HEK293 (cell line): ENCODE measurements around the gene PRPF18.

ENCODE experiments used
- HOXC10 ChIP-seq: sonication (generic); formaldehyde crosslinking; IDR thresholded peaks from 2 replicates; pipeline ENCODE4 v1.8.1; 2023; ENCODE audit warnings: mild to moderate bottlenecking, missing genetic modification reagents
- KLF7 ChIP-seq: fragments of 450-650 bp; formaldehyde crosslinking; IDR thresholded peaks from 2 replicates; pipeline ENCODE4 v1.5.1; 2016; ENCODE audit warnings: missing biosample characterization, missing genetic modification characterization, borderline replicate concordance
- MZF1 ChIP-seq: fragments of 450-650 bp; formaldehyde crosslinking; IDR thresholded peaks from 2 replicates; pipeline ENCODE4 v1.5.1; 2017; ENCODE audit warnings: missing biosample characterization, missing genetic modification characterization, borderline replicate concordance
- REPIN1 ChIP-seq: fragments of 450-650 bp; formaldehyde crosslinking; IDR thresholded peaks from 2 replicates; pipeline ENCODE4 v1.5.1; 2017; ENCODE audit warnings: missing biosample characterization, missing genetic modification characterization, low read depth
- SCRT1 ChIP-seq: fragments of 450-650 bp; formaldehyde crosslinking; IDR thresholded peaks from 2 replicates; pipeline ENCODE4 v1.5.1; 2016; ENCODE audit warnings: missing biosample characterization, missing genetic modification characterization, borderline replicate concordance
- WT1 ChIP-seq: fragments of 450-650 bp; formaldehyde crosslinking; IDR thresholded peaks from 2 replicates; pipeline ENCODE4 v1.5.1; 2016; ENCODE audit warnings: missing biosample characterization, missing genetic modification characterization
- YY1 ChIP-seq: fragments of 450-650 bp; formaldehyde crosslinking; IDR thresholded peaks from 2 replicates; pipeline ENCODE4 v1.5.1; 2018; ENCODE audit warnings: missing biosample characterization, missing genetic modification characterization
- ZBTB20 ChIP-seq: fragments of 450-650 bp; formaldehyde crosslinking; IDR thresholded peaks from 2 replicates; pipeline ENCODE4 v1.5.1; 2016; ENCODE audit warnings: missing biosample characterization, missing genetic modification characterization
- ZBTB21 ChIP-seq: fragments of 450-650 bp; formaldehyde crosslinking; IDR thresholded peaks from 2 replicates; pipeline ENCODE4 v1.5.1; 2017; ENCODE audit warnings: missing biosample characterization, missing genetic modification characterization
- ZBTB48 ChIP-seq: fragments of 450-650 bp; formaldehyde crosslinking; IDR thresholded peaks from 2 replicates; pipeline ENCODE4 v1.5.1; 2016; ENCODE audit warnings: missing biosample characterization, missing genetic modification characterization
- ZFHX2 ChIP-seq: fragments of 450-650 bp; formaldehyde crosslinking; conservative IDR thresholded peaks from 2 replicates; pipeline ENCODE4 v1.5.1; 2016; ENCODE audit warnings: missing biosample characterization, missing genetic modification characterization
- ZFP37 ChIP-seq: fragments of 450-650 bp; formaldehyde crosslinking; IDR thresholded peaks from 2 replicates; pipeline ENCODE4 v1.5.1; 2016; ENCODE audit warnings: missing biosample characterization, missing genetic modification characterization
- ZNF155 ChIP-seq: fragments of 450-650 bp; formaldehyde crosslinking; IDR thresholded peaks from 2 replicates; pipeline ENCODE4 v1.5.1; 2016; ENCODE audit warnings: missing biosample characterization, missing genetic modification characterization
- ZNF174 ChIP-seq: fragments of 450-650 bp; formaldehyde crosslinking; IDR thresholded peaks from 2 replicates; pipeline ENCODE4 v1.5.0; 2017; ENCODE audit warnings: missing biosample characterization, mild to moderate bottlenecking, missing genetic modification characterization
- ZNF184 ChIP-seq: fragments of 450-650 bp; IDR thresholded peaks from 2 replicates; pipeline ENCODE4 v1.5.1; 2018; ENCODE audit warnings: missing biosample characterization, mild to moderate bottlenecking, missing genetic modification characterization
- ZNF26 ChIP-seq: fragments of 450-650 bp; formaldehyde crosslinking; IDR thresholded peaks from 2 replicates; pipeline ENCODE4 v1.5.1; 2016; ENCODE audit warnings: missing biosample characterization, missing genetic modification characterization
- ZNF529 ChIP-seq: fragments of 450-650 bp; formaldehyde crosslinking; IDR thresholded peaks from 2 replicates; pipeline ENCODE4 v1.5.1; 2017; ENCODE audit warnings: missing genetic modification characterization, missing biosample characterization; ENCODE audit not compliant: insufficient replicate concordance
- ZNF530 ChIP-seq: fragments of 450-650 bp; formaldehyde crosslinking; IDR thresholded peaks from 2 replicates; pipeline ENCODE4 v1.5.1; 2016; ENCODE audit warnings: low read depth, missing biosample characterization, missing genetic modification characterization
- ZNF623 ChIP-seq: fragments of 450-650 bp; formaldehyde crosslinking; IDR thresholded peaks from 2 replicates; pipeline ENCODE4 v1.5.1; 2016; ENCODE audit warnings: missing biosample characterization, missing genetic modification characterization
- ZNF629 ChIP-seq: fragments of 450-650 bp; formaldehyde crosslinking; IDR thresholded peaks from 2 replicates; pipeline ENCODE4 v1.5.1; 2017; ENCODE audit warnings: missing biosample characterization, missing genetic modification characterization
- ZNF692 ChIP-seq: fragments of 450-650 bp; formaldehyde crosslinking; IDR thresholded peaks from 2 replicates; pipeline ENCODE4 v1.5.1; 2016; ENCODE audit warnings: missing biosample characterization, missing genetic modification characterization
- ZNF777 ChIP-seq: fragments of 450-650 bp; formaldehyde crosslinking; IDR thresholded peaks from 2 replicates; pipeline ENCODE4 v1.5.1; 2017; ENCODE audit warnings: missing biosample characterization, missing genetic modification characterization, borderline replicate concordance
- ZSCAN5A ChIP-seq: fragments of 450-650 bp; formaldehyde crosslinking; IDR thresholded peaks from 2 replicates; pipeline ENCODE4 v1.5.1; 2016; ENCODE audit warnings: missing biosample characterization, missing genetic modification characterization
- TF ChIP-seq, protein P1 (sequence below): fragments of 450-650 bp; formaldehyde crosslinking; IDR thresholded peaks from 2 replicates; pipeline ENCODE4 v1.5.1; 2016; ENCODE audit warnings: missing biosample characterization, missing genetic modification characterization
- TF ChIP-seq, protein P2 (sequence below): fragments of 450-650 bp; formaldehyde crosslinking; IDR thresholded peaks from 2 replicates; pipeline ENCODE4 v1.5.1; 2016; ENCODE audit warnings: missing biosample characterization, missing genetic modification characterization
- TF ChIP-seq, protein P3 (sequence below): fragments of 450-650 bp; formaldehyde crosslinking; IDR thresholded peaks from 2 replicates; pipeline ENCODE4 v1.5.1; 2016; ENCODE audit warnings: missing biosample characterization, missing genetic modification characterization
- TF ChIP-seq, protein P4 (sequence below): fragments of 450-650 bp; formaldehyde crosslinking; IDR thresholded peaks from 2 replicates; pipeline ENCODE4 v1.5.1; 2016; ENCODE audit warnings: missing biosample characterization, missing genetic modification characterization

Gene PRPF18

GRCh38 chr10:13560597-13560996, 26.2 kb upstream of the PRPF18 start (continued):
- TF ChIP-seq, protein P1, sequence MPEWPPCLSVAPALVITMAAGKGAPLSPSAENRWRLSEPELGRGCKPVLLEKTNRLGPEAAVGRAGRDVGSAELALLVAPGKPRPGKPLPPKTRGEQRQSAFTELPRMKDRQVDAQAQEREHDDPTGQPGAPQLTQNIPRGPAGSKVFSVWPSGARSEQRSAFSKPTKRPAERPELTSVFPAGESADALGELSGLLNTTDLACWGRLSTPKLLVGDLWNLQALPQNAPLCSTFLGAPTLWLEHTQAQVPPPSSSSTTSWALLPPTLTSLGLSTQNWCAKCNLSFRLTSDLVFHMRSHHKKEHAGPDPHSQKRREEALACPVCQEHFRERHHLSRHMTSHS (tag by site-specific recombination) = no peak
- TF ChIP-seq ZNF26 (tag by site-specific recombination) (no peak), ZBTB20 (tag by site-specific recombination) (no peak), ZNF530 (no peak), SCRT1 (tag by site-specific recombination) (no peak), MZF1 (tag by site-specific recombination) (peak; percentile 90; the same call in 1 of the 2 replicates), ZBTB48 (tag by site-specific recombination) (peak; percentile 48), KLF7 (no peak), ZNF184 (tag by site-specific recombination) (no peak; the same call in 1 of the 2 replicates), ZNF529 (no peak), ZNF623 (tag by site-specific recombination) (no peak), REPIN1 (tag by site-specific recombination) (no peak), ZNF174 (tag by site-specific recombination) (no peak), HOXC10 (no peak), ZFP37 (tag by site-specific recombination) (no peak), ZNF629 (tag by site-specific recombination) (peak; percentile 51; the same call in 1 of the 2 replicates), ZSCAN5A (no peak), ZNF692 (tag by site-specific recombination) (no peak), ZBTB21 (tag by site-specific recombination) (no peak), WT1 (tag by site-specific recombination) (peak; percentile 82), YY1 (tag by site-specific recombination) (no peak), ZFHX2 (tag by site-specific recombination) (no peak), ZNF155 (tag by site-specific recombination) (no peak), ZNF777 (no peak)
- TF ChIP-seq, protein P2, sequence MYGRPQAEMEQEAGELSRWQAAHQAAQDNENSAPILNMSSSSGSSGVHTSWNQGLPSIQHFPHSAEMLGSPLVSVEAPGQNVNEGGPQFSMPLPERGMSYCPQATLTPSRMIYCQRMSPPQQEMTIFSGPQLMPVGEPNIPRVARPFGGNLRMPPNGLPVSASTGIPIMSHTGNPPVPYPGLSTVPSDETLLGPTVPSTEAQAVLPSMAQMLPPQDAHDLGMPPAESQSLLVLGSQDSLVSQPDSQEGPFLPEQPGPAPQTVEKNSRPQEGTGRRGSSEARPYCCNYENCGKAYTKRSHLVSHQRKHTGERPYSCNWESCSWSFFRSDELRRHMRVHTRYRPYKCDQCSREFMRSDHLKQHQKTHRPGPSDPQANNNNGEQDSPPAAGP (tag by site-specific recombination) = no peak
- TF ChIP-seq, protein P3, sequence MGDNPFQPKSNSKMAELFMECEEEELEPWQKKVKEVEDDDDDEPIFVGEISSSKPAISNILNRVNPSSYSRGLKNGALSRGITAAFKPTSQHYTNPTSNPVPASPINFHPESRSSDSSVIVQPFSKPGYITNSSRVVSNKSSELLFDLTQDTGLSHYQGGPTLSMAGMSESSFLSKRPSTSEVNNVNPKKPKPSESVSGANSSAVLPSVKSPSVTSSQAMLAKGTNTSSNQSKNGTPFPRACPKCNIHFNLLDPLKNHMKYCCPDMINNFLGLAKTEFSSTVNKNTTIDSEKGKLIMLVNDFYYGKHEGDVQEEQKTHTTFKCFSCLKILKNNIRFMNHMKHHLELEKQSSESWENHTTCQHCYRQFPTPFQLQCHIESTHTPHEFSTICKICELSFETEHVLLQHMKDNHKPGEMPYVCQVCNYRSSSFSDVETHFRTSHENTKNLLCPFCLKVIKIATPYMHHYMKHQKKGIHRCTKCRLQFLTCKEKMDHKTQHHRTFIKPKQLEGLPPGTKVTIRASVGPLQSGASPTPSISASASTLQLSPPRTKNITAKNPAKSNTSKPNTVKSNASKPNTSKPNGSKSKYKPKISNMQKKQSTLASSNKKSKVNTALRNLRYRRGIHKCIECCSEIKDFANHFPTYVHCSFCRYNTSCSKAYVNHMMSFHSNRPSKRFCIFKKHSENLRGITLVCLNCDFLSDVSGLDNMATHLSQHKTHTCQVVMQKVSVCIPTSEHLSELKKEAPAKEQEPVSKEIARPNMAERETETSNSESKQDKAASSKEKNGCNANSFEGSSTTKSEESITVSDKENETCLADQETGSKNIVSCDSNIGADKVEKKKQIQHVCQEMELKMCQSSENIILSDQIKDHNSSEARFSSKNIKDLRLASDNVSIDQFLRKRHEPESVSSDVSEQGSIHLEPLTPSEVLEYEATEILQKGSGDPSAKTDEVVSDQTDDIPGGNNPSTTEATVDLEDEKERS (tag by site-specific recombination) = no peak
- TF ChIP-seq, protein P4, sequence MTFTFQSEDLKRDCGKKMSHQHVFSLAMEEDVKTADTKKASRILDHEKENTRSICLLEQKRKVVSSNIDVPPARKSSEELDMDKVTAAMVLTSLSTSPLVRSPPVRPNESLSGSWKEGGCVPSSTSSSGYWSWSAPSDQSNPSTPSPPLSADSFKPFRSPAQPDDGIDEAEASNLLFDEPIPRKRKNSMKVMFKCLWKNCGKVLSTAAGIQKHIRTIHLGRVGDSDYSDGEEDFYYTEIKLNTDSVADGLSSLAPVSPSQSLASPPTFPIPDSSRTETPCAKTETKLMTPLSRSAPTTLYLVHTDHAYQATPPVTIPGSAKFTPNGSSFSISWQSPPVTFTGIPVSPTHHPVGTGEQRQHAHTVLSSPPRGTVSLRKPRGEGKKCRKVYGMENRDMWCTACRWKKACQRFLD (tag by site-specific recombination) = no peak
